Activated CD4-positive, alpha-beta T cell treated with anti-CD3 and anti-CD28 coated beads for 4 hours (primary cell): ENCODE results near the gene RBM24.

Experiments
- DNase-seq, 2 donors: peaks; one replicate each; pipeline ENCODE4 v3.0.0-alpha.2; 2020

The RBM24 gene

DNA sequence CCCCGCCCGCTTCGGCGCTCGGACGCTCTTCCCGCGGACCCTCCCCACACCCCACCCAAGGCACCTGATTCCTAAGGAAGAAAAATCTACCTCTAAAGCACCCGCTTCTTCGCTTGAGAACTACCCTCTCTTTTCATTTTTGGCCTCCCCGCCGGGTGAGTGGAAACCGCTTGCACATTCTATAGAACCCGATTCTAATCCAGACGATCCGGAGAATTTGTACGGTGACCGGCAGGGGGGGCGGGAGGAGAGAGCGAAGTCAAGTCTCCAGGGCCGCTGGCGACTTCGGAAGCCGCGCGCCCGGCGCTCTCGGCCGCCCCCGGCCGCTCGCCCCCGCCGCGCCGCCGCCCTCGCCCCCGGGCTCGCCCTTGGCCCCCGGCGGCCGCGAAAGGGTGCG is at the start of gene RBM24:
RBM24 (plus strand) TSS at position 262 of the 397 bp plus-strand sequence. CDS start 221 bp downstream, outside the sequence.
- DNase-seq, result peak; percentile 2 to 5

DNA sequence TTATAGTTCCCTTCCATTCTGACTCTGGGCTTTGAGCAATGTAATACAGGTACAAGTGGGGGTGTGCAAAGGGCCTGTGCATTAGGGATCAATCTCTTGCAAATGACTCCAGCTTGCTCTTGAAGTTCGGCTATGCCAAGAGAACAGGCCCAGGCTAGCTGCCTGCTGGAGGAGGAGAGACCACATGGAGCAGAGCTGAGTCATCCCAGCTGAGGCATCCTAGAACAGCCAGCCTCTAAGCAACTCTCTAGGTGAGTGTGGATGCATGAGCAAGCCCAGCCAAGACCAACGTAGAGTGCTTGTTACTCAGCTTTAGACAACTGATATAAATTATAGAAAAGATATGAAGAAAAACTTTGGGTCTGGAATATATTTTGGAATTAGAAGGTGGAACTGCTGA is 47.6 kb upstream of the RBM24 start:
- DNase-seq, result no peak

DNA sequence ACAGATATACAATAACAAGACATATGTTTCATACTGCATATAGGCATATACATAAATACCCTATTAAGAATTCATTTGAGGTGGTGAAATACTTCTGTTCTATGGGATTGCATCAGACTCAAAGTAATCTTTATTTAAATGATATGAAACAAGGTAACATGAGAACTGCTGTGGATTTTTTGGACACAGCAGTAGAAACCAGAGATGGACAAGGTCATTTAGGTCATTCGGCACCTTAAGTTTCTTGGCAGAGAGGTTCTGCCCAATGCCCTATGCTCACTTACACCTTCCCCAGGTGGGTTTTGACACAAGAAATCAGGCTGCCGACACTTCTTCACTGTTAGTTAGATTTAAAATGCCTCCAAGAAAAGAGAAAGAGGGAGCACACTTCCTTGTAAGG is 43.9 kb upstream of the RBM24 start:
- DNase-seq, result no peak

- no peak for DNase-seq
These were observed 41.9 kb upstream of the RBM24 start for GRCh38 chr6:17239260-17239659.

DNA sequence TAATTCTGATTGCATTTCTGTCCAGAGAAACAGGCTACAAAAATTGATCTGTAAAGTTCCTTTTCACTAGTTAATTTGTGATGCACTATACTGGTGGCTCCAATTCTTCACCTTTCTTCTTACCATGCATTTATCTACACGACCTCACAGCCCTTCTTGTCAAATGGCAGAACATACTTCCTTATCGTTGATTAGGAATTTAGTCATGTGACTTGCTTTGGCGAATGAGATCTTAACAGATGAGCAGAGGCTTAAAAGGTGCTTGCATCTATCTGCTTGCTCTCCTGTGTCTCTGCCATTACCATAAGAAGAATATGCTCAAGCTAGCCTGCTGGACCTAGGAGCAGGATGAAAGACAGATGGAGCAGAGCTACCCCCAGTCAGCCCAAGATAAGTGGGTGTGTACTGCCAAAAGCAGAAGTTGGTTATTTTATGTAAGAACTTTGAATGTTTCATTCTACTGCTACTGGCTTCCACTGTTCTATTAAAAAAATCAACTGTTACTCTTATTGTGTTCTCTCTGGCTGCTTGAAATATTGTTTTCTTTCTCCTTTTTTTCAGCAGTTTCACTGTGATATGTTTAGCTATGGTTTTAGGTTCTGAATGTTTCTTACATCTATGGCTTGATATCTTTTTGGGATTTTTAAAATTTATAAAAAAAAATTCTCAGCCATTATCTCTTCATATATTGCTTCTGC is 40.2 kb upstream of the RBM24 start:
- DNase-seq, result no peak

DNA sequence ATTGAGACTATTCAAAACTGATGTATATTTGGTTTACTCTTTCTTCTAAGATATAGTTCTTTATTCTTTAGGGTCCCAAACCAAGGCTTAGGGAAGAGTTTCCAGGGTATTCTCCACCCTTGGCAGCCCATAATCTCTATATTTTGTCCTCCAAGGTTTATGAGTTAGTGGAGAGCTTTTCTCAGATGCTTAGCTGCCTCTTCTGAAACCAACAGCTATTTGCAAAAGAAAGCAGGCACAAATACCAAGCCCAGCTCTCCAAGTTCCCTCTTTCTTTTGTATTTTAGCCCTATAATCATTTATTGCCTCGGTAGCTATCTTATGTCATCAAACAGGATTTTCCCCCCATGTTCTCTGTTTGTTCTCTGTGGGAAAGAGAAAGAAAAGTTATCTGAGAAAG is 39.1 kb upstream of the RBM24 start:
- no peak for DNase-seq

DNA sequence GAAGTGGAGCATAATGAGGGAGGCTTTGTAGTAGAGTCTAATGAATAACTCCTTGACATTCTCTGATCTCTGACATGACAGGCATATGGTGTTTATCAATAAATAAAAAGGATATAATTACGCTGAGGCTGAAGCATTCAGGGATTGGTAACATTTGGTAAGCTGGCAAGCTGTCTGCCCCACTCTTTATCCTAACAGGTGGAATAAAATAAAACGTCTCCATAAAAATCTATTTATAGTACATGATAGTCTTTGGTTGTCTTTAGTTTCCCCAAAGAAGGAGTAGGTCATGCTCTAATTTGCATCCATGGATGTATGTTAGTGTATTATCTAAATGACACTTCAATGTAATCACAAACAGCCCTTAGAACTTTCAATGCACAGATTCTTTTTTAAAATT is 30.9 kb upstream of the RBM24 start:
- DNase-seq, result no peak

DNA sequence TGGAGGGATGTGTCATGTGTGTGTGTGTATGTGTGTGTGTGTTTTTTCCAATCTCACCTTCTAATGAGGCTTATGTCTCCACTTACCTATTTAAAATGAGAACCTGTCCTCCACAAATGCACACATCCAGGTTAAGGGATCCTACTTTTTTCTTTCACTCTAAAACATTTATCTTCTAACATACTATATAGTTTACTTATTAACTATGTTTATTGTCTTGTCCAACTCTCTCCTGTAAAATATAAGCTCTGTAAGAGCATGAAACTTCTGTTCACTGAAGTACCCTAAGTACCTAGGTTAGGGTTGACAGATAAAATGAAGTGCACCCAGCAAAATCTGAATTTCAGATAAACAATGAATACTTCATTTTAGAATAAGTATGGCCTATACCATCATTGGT is 29.2 kb upstream of the RBM24 start:
- no peak for DNase-seq

GRCh38 chr6:17258749-17259148 is 22.4 kb upstream of the RBM24 start:
- no peak for DNase-seq

DNA sequence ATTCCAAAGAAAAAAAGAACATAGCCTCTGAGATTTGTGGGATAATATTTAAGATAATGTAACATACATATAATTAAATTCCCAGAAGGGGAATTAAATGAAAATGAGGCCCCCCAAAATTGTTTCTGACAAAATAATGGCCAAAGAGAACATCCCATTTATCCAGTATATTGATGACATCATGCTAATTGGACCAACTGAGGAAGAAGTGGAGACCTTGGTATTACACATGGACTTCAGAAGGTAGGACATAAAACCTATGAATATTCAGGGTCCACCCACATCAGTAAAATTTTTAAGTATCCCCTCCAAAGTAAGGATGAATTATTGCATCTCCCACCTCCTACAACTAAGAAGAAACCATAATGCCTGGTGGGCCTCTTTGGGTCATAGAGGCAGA is 15.6 kb upstream of the RBM24 start:
- DNase-seq, result no peak

- no peak for DNase-seq
These were observed 13.6 kb upstream of the RBM24 start for GRCh38 chr6:17267566-17267965.

DNA sequence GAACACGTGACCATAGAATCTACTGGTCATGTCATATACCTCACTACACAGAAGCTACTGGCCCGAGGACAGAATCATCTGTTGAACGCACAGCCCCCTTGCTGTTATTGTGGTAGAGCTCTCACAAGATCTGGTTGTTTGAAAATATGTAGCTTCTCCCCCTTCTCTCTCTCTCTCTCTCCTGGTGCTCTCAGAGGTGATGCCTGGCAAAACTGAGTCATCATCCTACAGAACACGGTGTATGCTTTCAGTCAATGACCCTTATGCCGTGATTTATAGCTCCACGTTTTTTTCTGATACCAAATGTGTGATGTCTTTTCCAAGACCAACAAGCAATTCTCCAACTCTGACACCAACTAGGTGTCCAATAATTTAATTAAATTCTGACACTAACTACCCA is 13.0 kb upstream of the RBM24 start:
- DNase-seq, result no peak

- no peak for DNase-seq
These were observed 11.3 kb upstream of the RBM24 start for GRCh38 chr6:17269840-17270239.

DNA sequence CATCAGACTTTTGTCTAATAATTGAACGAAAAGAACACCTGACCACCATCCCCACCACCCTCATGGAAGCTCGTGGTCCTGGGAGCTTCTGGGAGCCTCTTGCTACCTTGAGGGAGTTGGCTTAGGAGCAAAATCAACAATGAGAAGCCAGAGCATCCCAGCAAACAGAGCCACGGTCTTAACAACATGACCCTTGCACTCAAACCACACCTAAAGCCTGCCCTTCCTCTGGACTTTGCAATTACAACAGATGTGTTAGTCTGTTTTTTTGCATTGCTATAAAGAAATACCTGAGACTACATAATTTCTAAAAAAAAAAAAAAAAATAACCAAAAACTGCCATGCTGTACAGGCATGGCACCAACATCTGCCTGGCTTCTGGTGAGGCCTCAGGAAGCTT is 9.5 kb upstream of the RBM24 start:
- DNase-seq, result no peak

DNA sequence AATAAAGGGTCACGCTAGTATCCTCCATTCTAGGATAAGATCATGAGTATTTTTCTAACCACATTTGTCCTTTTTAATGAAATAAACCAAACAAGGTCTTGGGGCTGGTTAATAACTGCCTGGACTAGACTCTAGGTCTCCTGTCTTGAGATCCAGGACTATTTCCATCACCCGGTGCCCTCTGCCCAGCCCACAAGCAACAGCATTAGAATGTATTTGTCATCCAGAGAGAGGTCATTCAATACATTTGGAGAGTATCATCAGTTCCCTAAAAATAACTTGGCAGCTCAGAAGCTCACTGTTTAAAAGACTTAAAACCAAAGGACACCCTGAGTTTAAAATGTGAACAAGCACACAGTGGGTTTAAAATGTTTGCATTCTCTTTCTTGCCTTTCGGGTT is 4.4 kb upstream of the RBM24 start:
- DNase-seq, result no peak

DNA sequence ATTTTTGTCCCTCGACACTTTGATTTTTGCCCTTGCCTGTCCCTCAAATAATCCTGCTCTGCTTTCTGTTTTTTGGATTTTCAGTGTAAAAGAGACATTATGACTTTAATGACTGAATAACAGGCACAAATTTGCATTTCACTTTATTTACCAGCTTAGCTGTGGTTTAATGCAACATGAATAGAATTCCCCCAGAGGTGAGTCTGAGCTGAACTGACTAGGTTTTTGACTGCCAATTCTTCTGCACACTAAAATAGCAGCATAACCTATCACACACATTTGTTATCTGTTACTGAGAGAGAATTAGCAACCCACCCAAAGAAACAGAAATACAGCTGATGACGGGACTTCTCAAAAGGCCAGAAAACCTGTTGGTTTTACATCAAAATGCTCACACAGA is 3.9 kb upstream of the RBM24 start:
- DNase-seq, result no peak

- no peak for DNase-seq
These were observed 2.7 kb upstream of the RBM24 start for GRCh38 chr6:17278289-17279063.

- DNase-seq, result no peak
These were observed 1.0 kb upstream of the RBM24 start for GRCh38 chr6:17280138-17280537.

- no peak for DNase-seq
These were observed 540 bp upstream of the RBM24 start for GRCh38 chr6:17280552-17281090.

- no peak for DNase-seq
These were observed 628 bp downstream of the RBM24 start for GRCh38 chr6:17281497-17282481.

DNA sequence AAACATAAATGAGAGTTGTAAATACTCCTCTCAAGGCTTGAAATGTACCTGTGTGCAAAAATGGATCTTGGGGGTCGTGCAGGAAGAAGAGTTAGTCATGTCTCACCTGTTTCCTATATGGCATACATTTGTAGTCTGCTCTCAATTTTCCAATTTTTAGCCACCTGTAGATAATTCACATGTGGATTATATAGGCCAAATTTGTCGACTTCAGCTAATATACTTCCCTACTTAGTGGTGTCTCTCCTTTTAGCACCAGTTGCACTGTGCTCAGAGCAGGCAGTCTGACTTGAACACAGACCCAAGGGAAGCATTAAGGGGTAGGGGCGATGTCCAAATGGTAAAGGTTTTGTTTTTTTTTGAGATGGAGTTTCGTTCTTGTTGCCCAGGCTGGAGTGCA is 1.9 kb downstream of the RBM24 start:
- no peak for DNase-seq

- DNase-seq, result no peak
These were observed 8.5 kb downstream of the RBM24 start for GRCh38 chr6:17289630-17290061.

- DNase-seq, result no peak
These were observed 10.6 kb downstream of the RBM24 start for GRCh38 chr6:17291778-17292177.
